DMS114 treated with DMSO at 0.1 percent for 48 hours (cell line): ENCODE results near the gene ETV4.
A peak's percentile ranks its signal among the peaks of the same experiment; 100 is the strongest.
"Not testable (repeated sequence)": the region's sequence is repeated elsewhere in the genome, so short reads cannot be mapped to it uniquely, and the experiment has no call there.

Experiments
- DNase-seq: peaks from one replicate; lab custom pipeline; 2025; ENCODE audit not compliant: unreplicated experiment; lab: John Stamatoyannopoulos, UW

Gene ETV4

DNA sequence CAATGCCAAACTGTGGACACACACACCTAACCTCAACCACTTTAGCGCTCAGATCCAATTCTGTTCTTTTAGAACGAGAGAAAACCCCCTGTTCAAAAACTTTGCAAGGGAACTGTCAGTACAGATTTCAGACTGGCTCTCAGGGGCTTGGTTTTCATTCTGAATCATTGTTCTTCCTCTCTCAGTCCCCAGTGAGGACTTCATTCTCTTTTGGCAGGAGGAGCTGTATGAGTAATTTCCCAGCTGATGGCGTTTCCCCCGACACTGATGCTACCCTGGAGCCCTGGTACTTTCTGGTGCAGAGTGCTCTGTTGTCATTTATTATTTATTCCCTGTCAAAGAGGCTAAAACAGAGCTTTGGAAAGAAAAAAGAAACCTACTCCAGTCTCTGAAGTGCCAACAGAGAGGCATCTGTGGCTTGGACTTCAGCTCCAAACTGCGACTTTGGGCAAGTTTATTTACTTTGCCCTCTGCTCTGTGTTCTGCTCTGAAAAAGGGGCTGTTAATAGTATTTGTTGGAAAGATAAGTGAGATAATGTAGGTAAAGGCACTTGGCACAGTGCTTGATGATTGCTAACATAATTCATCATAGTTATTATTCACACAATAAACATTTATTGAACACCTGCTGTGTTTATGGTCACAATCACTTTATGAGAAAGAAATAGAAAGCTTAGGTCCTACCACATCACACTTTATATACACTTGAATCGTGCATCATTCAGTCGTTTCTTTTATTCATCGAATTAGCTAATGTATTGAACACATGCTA lies 28.3 kb downstream of the ETV4 start:
- no peak for DNase-seq

DNA sequence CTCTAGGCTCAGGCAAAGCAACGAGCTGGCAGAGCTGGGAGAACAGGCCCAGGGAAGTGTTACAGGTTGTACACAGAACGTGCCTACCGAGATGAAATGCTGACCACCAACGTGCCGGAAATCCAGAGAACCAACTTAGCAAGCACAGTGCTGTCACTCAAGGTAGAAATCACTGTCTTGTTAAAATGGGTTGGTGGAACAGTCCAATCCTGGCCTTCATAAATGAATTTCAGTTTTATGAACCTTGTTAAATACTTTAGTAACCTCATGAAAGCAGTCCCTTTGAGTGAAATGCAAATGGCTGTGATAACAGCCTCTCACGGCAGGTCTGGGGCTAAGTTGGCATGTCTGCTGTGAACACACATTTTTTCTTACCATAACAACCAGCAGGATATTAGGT lies 29.0 kb downstream of the ETV4 start:
- no peak for DNase-seq

DNA sequence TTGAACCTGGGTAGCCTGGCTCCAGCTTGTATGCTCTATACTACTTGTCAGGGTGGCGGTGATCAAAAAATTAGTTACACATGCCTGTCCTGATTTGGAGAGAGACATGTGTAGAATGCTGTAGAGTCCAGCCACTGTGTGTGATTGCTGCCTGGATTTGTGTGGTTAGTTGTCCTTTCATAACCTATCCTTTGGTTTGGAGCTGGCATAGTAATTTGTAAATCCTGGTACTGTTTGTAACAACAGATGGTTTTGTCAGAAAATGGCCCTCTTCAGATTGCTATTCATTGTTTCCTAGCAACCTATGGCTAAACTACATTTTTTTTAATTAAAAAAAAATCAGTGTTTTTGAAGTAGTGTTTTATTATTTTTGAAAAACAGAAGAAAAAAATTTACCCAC lies 30.5 kb downstream of the ETV4 start:
- DNase-seq, result no peak

DNA sequence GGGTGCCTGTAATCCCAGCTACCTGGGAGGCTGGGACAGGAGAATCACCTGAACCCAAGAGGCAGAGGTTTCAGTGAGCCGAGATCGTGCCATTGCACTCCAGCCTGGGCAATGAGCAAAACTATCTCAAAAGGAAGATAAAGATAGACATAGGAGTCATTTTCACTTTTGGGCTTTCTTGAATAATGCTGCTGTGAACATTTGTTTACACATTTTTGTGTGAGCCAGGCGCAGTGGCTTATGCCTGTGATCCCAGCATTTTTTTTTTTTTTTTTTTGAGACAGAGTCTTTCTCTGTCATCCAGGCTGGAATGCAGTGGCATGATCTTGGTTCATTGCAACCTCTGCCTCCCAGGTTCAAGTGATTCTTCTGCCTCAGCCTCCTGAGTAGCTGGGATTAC lies 34.9 kb downstream of the ETV4 start:
- not testable (repeated sequence) for DNase-seq

- DNase-seq, result not testable (repeated sequence)
These were observed 36.7 kb downstream of the ETV4 start for GRCh38 chr17:43509440-43509839.

GRCh38 chr17:43490621-43491020 lies 55.5 kb downstream of the ETV4 start:
- no peak for DNase-seq

DNA sequence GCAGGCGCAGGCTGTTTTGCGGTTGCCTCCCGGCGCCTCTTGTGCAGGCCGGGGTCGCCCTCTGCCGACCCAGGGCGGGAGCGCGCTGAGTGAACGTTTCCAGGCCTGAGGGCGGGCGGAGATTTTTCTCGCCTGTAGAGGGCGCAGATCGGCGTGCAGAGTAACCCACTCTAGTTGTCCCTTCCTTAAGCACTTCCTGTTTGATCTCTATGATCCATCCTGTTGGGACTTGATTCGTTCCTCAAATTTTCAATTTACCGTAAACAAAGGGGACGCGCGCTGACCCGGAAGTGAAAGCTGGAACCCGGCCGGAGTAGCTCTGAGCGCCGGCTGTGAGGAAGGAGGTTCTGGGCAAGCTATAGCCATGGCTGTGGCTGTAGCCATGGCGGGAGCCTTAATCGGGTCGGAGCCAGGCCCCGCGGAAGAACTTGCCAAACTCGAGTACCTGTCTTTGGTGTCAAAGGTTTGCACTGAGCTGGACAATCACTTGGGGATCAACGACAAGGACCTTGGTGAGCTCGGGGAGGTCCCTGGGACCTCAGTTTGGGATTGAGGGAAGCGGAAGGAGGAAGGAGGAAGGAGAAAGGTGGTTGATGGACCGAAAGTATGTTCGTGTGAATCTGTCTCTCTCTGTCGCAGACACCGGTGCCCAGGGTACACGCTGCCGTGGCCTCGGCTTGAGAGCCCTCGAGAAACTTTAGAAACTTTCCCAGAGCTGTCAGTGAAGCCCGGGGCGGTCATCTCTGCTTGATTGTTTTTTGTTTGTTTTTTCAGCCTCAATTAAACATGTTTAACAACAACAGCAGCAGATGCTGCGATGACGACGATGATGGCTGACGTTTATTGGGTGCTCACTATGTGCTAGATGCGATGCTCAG lies 62.2 kb downstream of the ETV4 start, which contains the start of gene DHX8:
Gene DHX8 (plus strand): TSS at position 302 of the 878 bp plus-strand sequence. CDS start 63 bp downstream, at position 365.
- peak; percentile 98 for DNase-seq

DNA sequence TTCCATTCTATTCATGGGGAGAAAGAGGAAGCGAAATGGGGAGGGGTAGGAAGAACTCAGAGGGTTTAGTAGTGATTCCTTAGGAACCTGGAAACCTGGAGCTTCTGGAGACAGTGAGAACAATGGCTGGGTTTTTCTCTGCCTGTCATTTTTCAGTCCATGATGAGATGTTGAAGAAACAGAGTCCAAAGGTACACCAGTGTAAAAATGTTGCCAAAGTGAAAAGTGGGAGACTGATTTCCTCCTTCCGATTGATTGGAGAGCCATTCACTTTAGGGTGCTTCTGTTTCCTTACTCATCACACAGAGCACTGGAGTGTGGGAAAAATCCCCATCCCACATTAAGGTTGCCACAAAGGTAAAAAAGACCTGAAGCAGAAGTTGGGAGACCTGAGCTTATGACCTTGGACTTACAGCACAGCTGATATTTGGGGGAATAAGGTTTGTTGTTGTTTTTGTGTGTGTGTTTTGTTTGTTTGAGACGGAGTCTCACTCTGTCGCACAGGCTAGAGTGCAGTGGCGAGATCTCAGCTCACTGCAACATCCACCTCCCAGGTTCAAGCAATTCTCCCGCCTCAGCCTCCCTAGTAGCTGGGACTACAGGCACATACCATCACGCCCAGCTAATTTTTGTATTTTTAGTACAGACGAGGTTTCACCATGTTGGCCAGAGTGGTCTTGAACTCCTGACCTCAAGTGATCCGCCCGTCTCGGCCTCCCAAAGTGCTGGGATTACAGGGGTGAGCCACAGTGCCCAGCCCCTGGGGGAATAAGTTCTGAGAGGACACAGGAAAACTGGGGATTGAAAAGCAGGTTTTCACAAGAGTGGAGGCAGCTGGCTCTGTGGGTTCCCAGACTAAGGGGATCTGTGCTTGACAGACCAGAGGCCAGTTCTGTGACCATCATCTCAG lies 63.8 kb downstream of the ETV4 start:
- DNase-seq, result no peak

DNA sequence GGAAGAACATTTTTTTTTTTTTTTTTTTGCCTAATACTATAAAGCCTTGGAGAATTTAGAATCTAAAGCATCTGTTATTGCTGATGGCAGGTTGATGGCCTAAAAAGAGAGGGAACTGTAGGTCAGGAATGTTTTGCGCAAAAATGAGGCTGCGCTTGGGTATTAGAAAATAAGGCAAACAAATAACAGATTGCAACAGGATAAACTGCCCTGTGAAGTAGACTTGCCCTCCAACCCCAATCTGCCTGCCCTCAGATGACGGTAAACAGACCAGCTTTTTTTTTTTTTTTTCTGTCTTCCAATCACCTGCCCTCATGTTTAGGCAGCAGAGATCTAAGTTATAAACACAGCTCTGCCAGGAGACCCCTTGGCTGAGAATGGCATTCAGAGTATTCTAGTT lies 66.2 kb downstream of the ETV4 start:
- DNase-seq, result no peak
